HEK293 (cell line): Measurements from ENCODE around the gene CRYGN.
A peak's percentile ranks its signal among the peaks of the same experiment; 100 is the strongest.

Experiments used
- CTCF ChIA-PET: fragments of 350-600 bp; formaldehyde crosslinking; extraction: SDS; loops from one replicate; lab custom pipeline; 2021; ENCODE audit warnings: antibody characterized with exemption; lab: Yijun Ruan, JAX
- POLR2A ChIA-PET: fragments of 300-600 bp; formaldehyde crosslinking; extraction: SDS; loops from one replicate; lab custom pipeline; 2020; ENCODE audit warnings: antibody characterized with exemption, inconsistent platforms; lab: Yijun Ruan, JAX
- H3K27ac ChIP-seq: fragments of 200-500 bp; sonication (Bioruptor generic); 2 replicates; pipeline ENCODE4 v1.5.1; 2014; ENCODE audit warnings: low read depth, low read length, control low read depth, inconsistent platforms; ENCODE audit errors: extremely low read depth
- H3K36me3 ChIP-seq, 2 experiments: fragments of 200-500 bp in 1 of 2; sonication (Bioruptor generic) in 1 of 2; 1 replicate in 1 of 2; 2 replicates in 1 of 2; pipeline ENCODE4 v1.5.1; 2014 to 2017; ENCODE audit warnings: inconsistent platforms in 2 of 2, low read length in 2 of 2; ENCODE audit not compliant: control insufficient read depth in 2 of 2, insufficient read depth in 1 of 2
- H3K4me1 ChIP-seq: fragments of 200-500 bp; sonication (Bioruptor generic); 2 replicates; pipeline ENCODE4 v1.5.1; 2014; ENCODE audit warnings: mild to moderate bottlenecking, low read length, inconsistent platforms; ENCODE audit not compliant: control insufficient read depth, insufficient read depth
- H3K4me3 ChIP-seq: 2 replicates; pipeline ENCODE4 v1.5.1; 2011; ENCODE audit warnings: low read depth, mild to moderate bottlenecking, control low read depth, low read length, moderate library complexity
- H3K9me3 ChIP-seq: fragments of 200-500 bp; sonication (Bioruptor generic); 2 replicates; pipeline ENCODE4 v1.5.1; 2014; ENCODE audit warnings: low read depth, low read length, inconsistent platforms; ENCODE audit not compliant: control insufficient read depth, insufficient read depth
- EGR2 ChIP-seq: fragments of 450-650 bp; formaldehyde crosslinking; IDR thresholded peaks from 2 replicates; pipeline ENCODE4 v1.5.1; 2016; ENCODE audit warnings: low read depth, missing biosample characterization, missing genetic modification characterization
- GLIS1 ChIP-seq: fragments of 450-650 bp; formaldehyde crosslinking; IDR thresholded peaks from 2 replicates; pipeline ENCODE4 v1.5.1; 2016; ENCODE audit warnings: missing biosample characterization, missing genetic modification characterization
- GLIS2 ChIP-seq: fragments of 450-650 bp; formaldehyde crosslinking; IDR thresholded peaks from 2 replicates; pipeline ENCODE4 v1.5.1; 2016; ENCODE audit warnings: missing biosample characterization, missing genetic modification characterization
- HOXC10 ChIP-seq: sonication (generic); formaldehyde crosslinking; IDR thresholded peaks from 2 replicates; pipeline ENCODE4 v1.8.1; 2023; ENCODE audit warnings: mild to moderate bottlenecking, missing genetic modification reagents
- KLF16 ChIP-seq: fragments of 450-650 bp; formaldehyde crosslinking; IDR thresholded peaks from 2 replicates; pipeline ENCODE4 v1.5.1; 2017; ENCODE audit warnings: missing biosample characterization, missing genetic modification characterization
- KLF8 ChIP-seq: fragments of 450-650 bp; formaldehyde crosslinking; IDR thresholded peaks from 2 replicates; pipeline ENCODE4 v1.5.1; 2016; ENCODE audit warnings: missing biosample characterization, missing genetic modification characterization
- REPIN1 ChIP-seq: fragments of 450-650 bp; formaldehyde crosslinking; IDR thresholded peaks from 2 replicates; pipeline ENCODE4 v1.5.1; 2017; ENCODE audit warnings: missing biosample characterization, missing genetic modification characterization, low read depth
- SCRT2 ChIP-seq: fragments of 450-650 bp; formaldehyde crosslinking; IDR thresholded peaks from 2 replicates; pipeline ENCODE4 v1.5.1; 2016; ENCODE audit warnings: missing biosample characterization, missing genetic modification characterization
- SP2 ChIP-seq: fragments of 450-650 bp; formaldehyde crosslinking; IDR thresholded peaks from 2 replicates; pipeline ENCODE4 v1.5.1; 2016; ENCODE audit warnings: missing biosample characterization, missing genetic modification characterization
- ZBTB20 ChIP-seq: fragments of 450-650 bp; formaldehyde crosslinking; IDR thresholded peaks from 2 replicates; pipeline ENCODE4 v1.5.1; 2016; ENCODE audit warnings: missing biosample characterization, missing genetic modification characterization
- ZBTB21 ChIP-seq: fragments of 450-650 bp; formaldehyde crosslinking; IDR thresholded peaks from 2 replicates; pipeline ENCODE4 v1.5.1; 2017; ENCODE audit warnings: missing biosample characterization, missing genetic modification characterization
- ZFHX2 ChIP-seq: fragments of 450-650 bp; formaldehyde crosslinking; conservative IDR thresholded peaks from 2 replicates; pipeline ENCODE4 v1.5.1; 2016; ENCODE audit warnings: missing biosample characterization, missing genetic modification characterization
- ZFP41 ChIP-seq: fragments of 450-650 bp; formaldehyde crosslinking; IDR thresholded peaks from 2 replicates; pipeline ENCODE4 v1.5.1; 2016; ENCODE audit warnings: missing biosample characterization, missing genetic modification characterization, borderline replicate concordance
- ZFP69B ChIP-seq: fragments of 450-650 bp; formaldehyde crosslinking; IDR thresholded peaks from 2 replicates; pipeline ENCODE4 v1.5.1; 2016; ENCODE audit warnings: missing biosample characterization, missing genetic modification characterization
- ZNF132 ChIP-seq: fragments of 450-650 bp; formaldehyde crosslinking; IDR thresholded peaks from 2 replicates; pipeline ENCODE4 v1.5.1; 2017; ENCODE audit warnings: missing biosample characterization, missing genetic modification characterization, borderline replicate concordance
- ZNF2 ChIP-seq: fragments of 450-650 bp; formaldehyde crosslinking; IDR thresholded peaks from 2 replicates; pipeline ENCODE4 v1.5.1; 2016; ENCODE audit warnings: missing biosample characterization, missing genetic modification characterization
- ZNF292 ChIP-seq: fragments of 450-650 bp; formaldehyde crosslinking; IDR thresholded peaks from 2 replicates; pipeline ENCODE4 v1.5.1; 2016; ENCODE audit warnings: low read depth, missing biosample characterization, missing genetic modification characterization, borderline replicate concordance
- ZNF335 ChIP-seq: fragments of 450-650 bp; formaldehyde crosslinking; conservative IDR thresholded peaks from 2 replicates; pipeline ENCODE4 v1.5.1; 2016; ENCODE audit warnings: missing biosample characterization, missing genetic modification characterization
- ZNF423 ChIP-seq: fragments of 450-650 bp; formaldehyde crosslinking; IDR thresholded peaks from 2 replicates; pipeline ENCODE4 v1.5.1; 2016; ENCODE audit warnings: missing biosample characterization, missing genetic modification characterization
- ZNF426 ChIP-seq: fragments of 450-650 bp; formaldehyde crosslinking; IDR thresholded peaks from 2 replicates; pipeline ENCODE4 v1.5.1; 2017; ENCODE audit warnings: missing biosample characterization, missing genetic modification characterization, mild to moderate bottlenecking, inconsistent platforms, moderate library complexity
- ZNF600 ChIP-seq: fragments of 450-650 bp; formaldehyde crosslinking; IDR thresholded peaks from 2 replicates; pipeline ENCODE4 v1.5.1; 2016; ENCODE audit warnings: missing biosample characterization, missing genetic modification characterization
- ZNF624 ChIP-seq: fragments of 450-650 bp; formaldehyde crosslinking; IDR thresholded peaks from 2 replicates; pipeline ENCODE4 v1.5.1; 2017; ENCODE audit warnings: missing biosample characterization, missing genetic modification characterization
- ZNF629 ChIP-seq: fragments of 450-650 bp; formaldehyde crosslinking; IDR thresholded peaks from 2 replicates; pipeline ENCODE4 v1.5.1; 2017; ENCODE audit warnings: missing biosample characterization, missing genetic modification characterization
- ZNF660 ChIP-seq: fragments of 450-650 bp; IDR thresholded peaks from 2 replicates; pipeline ENCODE4 v1.5.1; 2018; ENCODE audit warnings: missing biosample characterization, mild to moderate bottlenecking, missing genetic modification characterization
- TF ChIP-seq, protein P1 (sequence below): fragments of 450-650 bp; formaldehyde crosslinking; IDR thresholded peaks from 2 replicates; pipeline ENCODE4 v1.5.1; 2016; ENCODE audit warnings: missing biosample characterization, missing genetic modification characterization, borderline replicate concordance
- TF ChIP-seq, protein P2 (sequence below): fragments of 450-650 bp; formaldehyde crosslinking; IDR thresholded peaks from 2 replicates; pipeline ENCODE4 v1.5.1; 2017; ENCODE audit warnings: missing biosample characterization, mild to moderate bottlenecking, missing genetic modification characterization, moderate library complexity

The CRYGN gene

DNA sequence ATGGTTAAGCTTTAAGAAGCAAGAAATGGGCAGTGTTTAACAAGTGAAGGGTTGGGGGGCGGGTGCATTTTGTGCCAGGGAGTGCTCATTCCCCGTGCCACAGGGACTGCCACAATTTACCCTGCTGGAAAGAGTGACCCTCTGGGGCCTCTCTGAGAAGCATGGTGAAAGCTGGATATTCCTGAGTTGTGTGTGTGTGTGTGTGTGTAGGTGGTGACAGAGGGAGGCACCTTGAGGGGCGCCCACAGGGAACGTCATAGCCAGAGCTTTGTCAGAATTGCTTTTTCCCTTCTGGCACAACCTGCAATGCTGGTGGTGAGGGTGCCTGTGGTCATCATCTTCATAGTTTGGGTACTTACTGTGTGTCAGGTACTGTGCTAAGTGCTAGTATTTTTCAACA lies 27.6 kb downstream of the CRYGN start:
- POLR2A ChIA-PET, result interaction anchor here (0.6 kb wide), 2 partner anchors 25 to 67 kb away, joined by 4 read pairs; no protein-coding TSS in a partner anchor
- H3K4me1 ChIP-seq, result no peaks in the 10 kb centered on the region
- no peaks in the 10 kb centered on the region for H3K9me3 ChIP-seq
- CTCF ChIA-PET, result interaction anchor here (0.7 to 1.3 kb wide), 2 partner anchors 31 to 63 kb away, joined by 3 to 4 read pairs; no protein-coding TSS in a partner anchor
- H3K4me3 ChIP-seq, result no peak overlapping the region
- H3K36me3 ChIP-seq, result no peaks in the 10 kb centered on the region
- TF ChIP-seq HOXC10 (CRISPR knock-in tag), result no peak
- TF ChIP-seq EGR2 (tag by site-specific recombination), result peak; percentile 51; the same call in 1 of the 2 replicates
- peak; percentile 75 for TF ChIP-seq ZFHX2 (tag by site-specific recombination)
- H3K27ac ChIP-seq, result no peak overlapping the region

DNA sequence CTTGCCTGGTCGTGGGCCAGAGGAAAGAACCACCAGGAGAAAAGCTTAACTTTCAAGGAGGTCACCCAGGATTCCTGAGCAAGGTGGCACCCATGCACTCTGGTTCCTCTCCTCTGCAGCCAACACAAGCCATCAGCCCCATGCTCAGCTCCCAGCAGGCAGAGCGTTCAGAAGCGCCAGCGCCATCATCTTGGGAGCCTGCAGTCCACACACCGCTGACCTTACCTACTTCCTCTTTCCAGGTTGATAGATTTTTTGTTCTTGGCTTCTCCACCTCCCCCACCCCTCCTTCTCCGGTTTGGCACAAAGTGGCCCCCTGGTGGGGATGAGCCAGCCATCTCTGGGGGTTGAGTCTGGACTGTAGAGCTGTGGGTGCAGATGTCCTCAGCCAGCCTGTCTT lies 28.4 kb downstream of the CRYGN start:
- no peak overlapping the region for H3K4me3 ChIP-seq
- no peaks in the 10 kb centered on the region for H3K9me3 ChIP-seq
- CTCF ChIA-PET, result interaction anchor here (0.6 to 1.8 kb wide), 4 partner anchors 32 to 64 kb away, joined by 3 to 5 read pairs (median 4); no protein-coding TSS in a partner anchor
- no peak overlapping the region for H3K27ac ChIP-seq
- TF ChIP-seq ZBTB20 (no peak), ZNF132 (tag by site-specific recombination) (no peak), ZNF423 (0 out of 2 replicates have a peak, but pooled peaks have one; percentile 39), ZBTB21 (no peak), GLIS1 (peak; percentile 46), GLIS2 (tag by site-specific recombination) (0 out of 2 replicates have a peak, but pooled peaks have one; percentile 9), ZNF600 (tag by site-specific recombination) (0 out of 2 replicates have a peak, but pooled peaks have one; percentile 39)
- TF ChIP-seq, protein P1, sequence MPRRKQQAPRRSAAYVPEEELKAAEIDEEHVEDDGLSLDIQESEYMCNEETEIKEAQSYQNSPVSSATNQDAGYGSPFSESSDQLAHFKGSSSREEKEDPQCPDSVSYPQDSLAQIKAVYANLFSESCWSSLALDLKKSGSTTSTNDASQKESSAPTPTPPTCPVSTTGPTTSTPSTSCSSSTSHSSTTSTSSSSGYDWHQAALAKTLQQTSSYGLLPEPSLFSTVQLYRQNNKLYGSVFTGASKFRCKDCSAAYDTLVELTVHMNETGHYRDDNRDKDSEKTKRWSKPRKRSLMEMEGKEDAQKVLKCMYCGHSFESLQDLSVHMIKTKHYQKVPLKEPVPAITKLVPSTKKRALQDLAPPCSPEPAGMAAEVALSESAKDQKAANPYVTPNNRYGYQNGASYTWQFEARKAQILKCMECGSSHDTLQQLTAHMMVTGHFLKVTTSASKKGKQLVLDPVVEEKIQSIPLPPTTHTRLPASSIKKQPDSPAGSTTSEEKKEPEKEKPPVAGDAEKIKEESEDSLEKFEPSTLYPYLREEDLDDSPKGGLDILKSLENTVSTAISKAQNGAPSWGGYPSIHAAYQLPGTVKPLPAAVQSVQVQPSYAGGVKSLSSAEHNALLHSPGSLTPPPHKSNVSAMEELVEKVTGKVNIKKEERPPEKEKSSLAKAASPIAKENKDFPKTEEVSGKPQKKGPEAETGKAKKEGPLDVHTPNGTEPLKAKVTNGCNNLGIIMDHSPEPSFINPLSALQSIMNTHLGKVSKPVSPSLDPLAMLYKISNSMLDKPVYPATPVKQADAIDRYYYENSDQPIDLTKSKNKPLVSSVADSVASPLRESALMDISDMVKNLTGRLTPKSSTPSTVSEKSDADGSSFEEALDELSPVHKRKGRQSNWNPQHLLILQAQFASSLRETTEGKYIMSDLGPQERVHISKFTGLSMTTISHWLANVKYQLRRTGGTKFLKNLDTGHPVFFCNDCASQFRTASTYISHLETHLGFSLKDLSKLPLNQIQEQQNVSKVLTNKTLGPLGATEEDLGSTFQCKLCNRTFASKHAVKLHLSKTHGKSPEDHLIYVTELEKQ (tag by site-specific recombination), result no peak
- TF ChIP-seq, protein P2, sequence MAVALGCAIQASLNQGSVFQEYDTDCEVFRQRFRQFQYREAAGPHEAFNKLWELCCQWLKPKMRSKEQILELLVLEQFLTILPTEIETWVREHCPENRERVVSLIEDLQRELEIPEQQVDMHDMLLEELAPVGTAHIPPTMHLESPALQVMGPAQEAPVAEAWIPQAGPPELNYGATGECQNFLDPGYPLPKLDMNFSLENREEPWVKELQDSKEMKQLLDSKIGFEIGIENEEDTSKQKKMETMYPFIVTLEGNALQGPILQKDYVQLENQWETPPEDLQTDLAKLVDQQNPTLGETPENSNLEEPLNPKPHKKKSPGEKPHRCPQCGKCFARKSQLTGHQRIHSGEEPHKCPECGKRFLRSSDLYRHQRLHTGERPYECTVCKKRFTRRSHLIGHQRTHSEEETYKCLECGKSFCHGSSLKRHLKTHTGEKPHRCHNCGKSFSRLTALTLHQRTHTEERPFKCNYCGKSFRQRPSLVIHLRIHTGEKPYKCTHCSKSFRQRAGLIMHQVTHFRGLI (tag by site-specific recombination), result no peak
- TF ChIP-seq, all 188 proteins: peak for 4
- Histone ChIP-seq H3K36me3 (no peaks in the 10 kb centered on the region), H3K4me1 (no peaks in the 10 kb centered on the region)
- POLR2A ChIA-PET, result interaction anchor here (0.6 kb wide), 2 partner anchors 24 to 67 kb away, joined by 4 read pairs; no protein-coding TSS in a partner anchor

DNA sequence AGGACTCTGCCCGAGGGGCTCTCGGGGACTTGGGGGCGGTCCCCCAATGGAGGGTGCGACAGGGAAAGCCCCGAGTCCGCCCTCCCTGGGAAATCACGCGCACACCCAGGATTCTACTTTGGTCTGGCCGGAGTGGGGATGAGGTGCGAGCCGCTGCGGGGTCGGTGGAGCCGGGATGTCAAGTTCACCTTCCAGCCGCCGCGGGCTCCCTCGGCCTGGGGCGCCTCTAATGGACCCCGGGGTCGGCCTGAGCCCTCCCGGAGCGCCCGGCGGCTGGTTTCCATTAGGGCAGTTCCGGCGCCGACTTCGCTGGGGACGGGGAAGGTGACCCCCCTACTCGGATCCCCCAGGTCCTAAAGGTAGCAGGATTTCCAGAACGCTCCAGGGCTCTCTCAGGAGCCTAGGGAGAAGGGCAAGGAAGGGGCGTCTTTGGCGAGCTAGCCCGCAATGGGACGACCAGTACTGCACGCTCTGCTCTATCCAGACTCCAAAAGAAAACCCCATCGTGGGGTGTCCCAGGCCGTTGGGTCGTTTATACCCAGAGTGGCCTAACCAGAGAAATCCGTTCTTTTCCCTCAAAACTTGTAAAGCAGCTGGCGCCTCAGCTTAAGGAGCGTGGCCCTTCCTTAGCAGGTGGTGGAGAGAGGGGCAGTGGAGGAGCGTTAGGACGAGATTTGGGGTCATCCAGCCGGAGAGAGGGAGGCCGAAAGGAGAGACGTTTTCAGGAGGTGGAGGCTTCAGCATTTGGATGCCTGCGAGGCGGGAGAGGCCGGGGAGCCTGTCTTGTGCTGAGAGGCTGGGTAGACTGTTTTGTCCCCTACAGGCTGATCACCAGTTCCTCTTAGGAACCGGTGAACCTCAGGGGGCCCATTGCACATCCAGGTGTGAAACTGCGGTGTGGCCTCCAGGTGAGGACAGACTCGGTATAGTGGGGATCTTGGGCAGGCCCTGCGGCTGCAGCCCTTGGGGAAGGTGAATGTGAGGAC lies 29.2 kb downstream of the CRYGN start:
- Histone ChIP-seq H3K27ac (peak overlapping the region; percentile 63; the same call in 1 of the 2 replicates), H3K4me3 (peak overlapping the region; percentile 56), H3K9me3 (no peaks in the 10 kb centered on the region), H3K4me1 (no peaks in the 10 kb centered on the region), H3K36me3 (no peaks in the 10 kb centered on the region)
- CTCF ChIA-PET, result interaction anchor here (0.6 to 1.8 kb wide), 5 partner anchors 33 to 349 kb away, joined by 3 to 5 read pairs (median 4); no protein-coding TSS in a partner anchor
- POLR2A ChIA-PET, result no interaction called here
- TF ChIP-seq ZFP69B (0 out of 2 replicates have a peak, but pooled peaks have one; percentile 34), SP2 (0 out of 2 replicates have a peak, but pooled peaks have one; percentile 8), ZNF2 (peak; percentile 46; the same call in 1 of the 2 replicates), ZNF335 (peak; percentile 96), ZNF660 (peak; percentile 55; the same call in 1 of the 2 replicates), KLF8 (0 out of 2 replicates have a peak, but pooled peaks have one; percentile 10), SCRT2 (tag by site-specific recombination) (no peak), ZNF292 (no peak), ZFP41 (tag by site-specific recombination) (no peak), REPIN1 (no peak), ZNF426 (tag by site-specific recombination) (no peak), ZNF624 (tag by site-specific recombination) (no peak), KLF16 (tag by site-specific recombination) (peak; percentile 56; the same call in 1 of the 2 replicates), ZNF629 (tag by site-specific recombination) (no peak), GLIS1 (peak; percentile 95)
